RWPE1 (cell line): ENCODE measurements around the gene SLC7A1.

ENCODE experiments used
- CTCF ChIA-PET: fragments of 350-600 bp; sonication (Branson Sonifier 250); formaldehyde crosslinking; extraction: SDS; loops from one replicate; lab custom pipeline; 2021; lab: Yijun Ruan, JAX
- POLR2A ChIA-PET: fragments of 400-600 bp; formaldehyde crosslinking; extraction: SDS; loops from one replicate; lab custom pipeline; 2020; ENCODE audit warnings: antibody characterized with exemption; ENCODE audit not compliant: low non-redundant PET; lab: Yijun Ruan, JAX
- DNase-seq: peaks from one replicate; pipeline ENCODE4 v3.0.0; 2012; ENCODE audit warnings: low spot score
- H3K27ac ChIP-seq: fragments of 450-650 bp; 2 replicates; pipeline ENCODE4 v1.5.1; 2017
- TF ChIP-seq, protein P1 (sequence below): fragments of 450-650 bp; conservative IDR thresholded peaks from 2 replicates; pipeline ENCODE4 v1.5.1; 2017; ENCODE audit warnings: low read depth, mild to moderate bottlenecking

Gene SLC7A1

GRCh38 chr13:29526741-29527140, 68.7 kb downstream of the SLC7A1 start:
- no peak overlapping the region for H3K27ac ChIP-seq
- TF ChIP-seq, protein P1, sequence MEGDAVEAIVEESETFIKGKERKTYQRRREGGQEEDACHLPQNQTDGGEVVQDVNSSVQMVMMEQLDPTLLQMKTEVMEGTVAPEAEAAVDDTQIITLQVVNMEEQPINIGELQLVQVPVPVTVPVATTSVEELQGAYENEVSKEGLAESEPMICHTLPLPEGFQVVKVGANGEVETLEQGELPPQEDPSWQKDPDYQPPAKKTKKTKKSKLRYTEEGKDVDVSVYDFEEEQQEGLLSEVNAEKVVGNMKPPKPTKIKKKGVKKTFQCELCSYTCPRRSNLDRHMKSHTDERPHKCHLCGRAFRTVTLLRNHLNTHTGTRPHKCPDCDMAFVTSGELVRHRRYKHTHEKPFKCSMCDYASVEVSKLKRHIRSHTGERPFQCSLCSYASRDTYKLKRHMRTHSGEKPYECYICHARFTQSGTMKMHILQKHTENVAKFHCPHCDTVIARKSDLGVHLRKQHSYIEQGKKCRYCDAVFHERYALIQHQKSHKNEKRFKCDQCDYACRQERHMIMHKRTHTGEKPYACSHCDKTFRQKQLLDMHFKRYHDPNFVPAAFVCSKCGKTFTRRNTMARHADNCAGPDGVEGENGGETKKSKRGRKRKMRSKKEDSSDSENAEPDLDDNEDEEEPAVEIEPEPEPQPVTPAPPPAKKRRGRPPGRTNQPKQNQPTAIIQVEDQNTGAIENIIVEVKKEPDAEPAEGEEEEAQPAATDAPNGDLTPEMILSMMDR: no peak
- no peak for DNase-seq
- ChIA-PET CTCF (interaction anchor here (0.7 kb wide), 1 partner anchor 180 kb away, joined by 3 read pairs; no protein-coding TSS in a partner anchor), POLR2A (no interaction called here)

DNA sequence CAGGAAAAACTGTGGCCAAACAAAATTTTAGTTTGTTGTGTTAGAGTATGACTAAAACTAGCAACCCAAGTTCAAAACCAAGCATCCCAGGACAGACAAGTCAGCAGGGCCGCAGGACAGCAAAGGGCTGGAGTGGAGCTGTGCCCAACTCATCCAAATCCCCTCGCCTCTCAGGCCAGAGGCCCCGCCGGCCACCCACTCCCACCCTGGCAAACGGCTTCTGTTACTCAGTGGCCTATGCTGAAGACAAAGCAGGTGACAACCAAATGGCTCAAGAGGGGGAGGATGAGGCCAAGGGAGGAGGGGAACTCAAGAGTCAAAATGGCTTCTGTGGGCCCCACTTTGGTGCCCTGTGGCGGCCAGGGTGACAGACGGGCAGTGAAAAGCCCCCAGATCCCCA, 69.7 kb downstream of the SLC7A1 start:
- DNase-seq: no peak
- H3K27ac ChIP-seq: no peak overlapping the region
- ChIA-PET CTCF (interaction anchor here (0.7 to 0.8 kb wide), 2 partner anchors 12 to 25 kb away, joined by 4 to 6 read pairs; no protein-coding TSS in a partner anchor), POLR2A (no interaction called here)
- TF ChIP-seq, protein P1: no peak

GRCh38 chr13:29524641-29525040, 70.8 kb downstream of the SLC7A1 start:
- DNase-seq: no peak
- CTCF ChIA-PET: no interaction called here
- TF ChIP-seq, protein P1: no peak
- no peak overlapping the region for H3K27ac ChIP-seq
- POLR2A ChIA-PET: no interaction called here

GRCh38 chr13:29524176-29524575, 71.3 kb downstream of the SLC7A1 start:
- TF ChIP-seq, protein P1: no peak
- ChIA-PET POLR2A (no interaction called here), CTCF (interaction anchor here (0.7 kb wide), 1 partner anchor 594 kb away, joined by 3 read pairs; no protein-coding TSS in a partner anchor)
- H3K27ac ChIP-seq: no peak overlapping the region
- no peak for DNase-seq

- no peak for DNase-seq
- TF ChIP-seq, protein P1: no peak
- CTCF ChIA-PET: interaction anchor here (0.7 to 1.0 kb wide), 2 partner anchors 15 to 595 kb away, joined by 3 to 4 read pairs; no protein-coding TSS in a partner anchor
- POLR2A ChIA-PET: no interaction called here
- no peak overlapping the region for H3K27ac ChIP-seq
These were observed 72.1 kb downstream of the SLC7A1 start for GRCh38 chr13:29523199-29523961.

GRCh38 chr13:29522044-29522685, 73.3 kb downstream of the SLC7A1 start:
- POLR2A ChIA-PET: no interaction called here
- CTCF ChIA-PET: interaction anchor here (1.0 kb wide), 1 partner anchor 14 kb away, joined by 4 read pairs; no protein-coding TSS in a partner anchor
- TF ChIP-seq, protein P1: no peak
- no peak for DNase-seq
- H3K27ac ChIP-seq: no peak overlapping the region
